Posterior vena cava (tissue), 2 donors: Measurements from ENCODE around the gene NDUFB6. TPM values are rescaled to one million over a fixed set of nuclear protein-coding genes. Genes with fewer than 3 reads are reported as not detected.
A peak's percentile ranks its signal among the peaks of the same experiment; 100 is the strongest.
"Not testable (repeated sequence)": the region's sequence is repeated elsewhere in the genome, so short reads cannot be mapped to it uniquely, and the experiment has no call there.

Experiments
- DNase-seq: peaks from one replicate; pipeline ENCODE4 v3.0.0-alpha.2; 2020; ENCODE audit warnings: low spot score
- intact Hi-C, 2 donors: fragments of 100-400 bp; cut with DNase I; formaldehyde crosslinking; loops; one replicate each; pipeline versions ENCODE4 v1.14.1 to v1.14.2; 2022 to 2023
- long read RNA-seq, 2 donors: library from polyadenylated mRNA; unstranded; transcript quantifications; one replicate each; pipeline ENCODE4 v2.0.0, GENCODE V29; 2020 to 2021
- total RNA-seq, 2 donors: library from RNA; stranded (reverse); fragmentation: NEBNext Ultra II Directional; extraction: Animal tissue kit (Norgen Biotek cat#: 25700); gene quantifications; one replicate each; pipeline ENCODE4 v1.2.1, GENCODE V29; 2021
- donor health status: DM: yes; HTN: yes; CAD: no.
- donor health status: DM: yes; HTN: yes; CAD: no.

The NDUFB6 gene
- 10 to 100 TPM; 43.4 to 51.8 TPM for total RNA-seq
- long read RNA-seq, donor 1, transcript NDUFB6-203 (4 exons, 1,366 nt): major isoform, 16 of 21 reads
- long read RNA-seq, donor 1, partial matches to known transcripts: 0 of 21 reads
- long read RNA-seq, donor 1, other reads (novel, unspliced or antisense): 3 of 21 reads
- long read RNA-seq, donor 2, transcript NDUFB6-203 (4 exons, 1,366 nt): major isoform, 47 of 51 reads
- long read RNA-seq, donor 2, partial matches to known transcripts: 2 of 51 reads
- long read RNA-seq, donor 2, other reads (novel, unspliced or antisense): 0 of 51 reads

GRCh38 chr9:32572900-32573523 is at the start of gene NDUFB6:
Gene NDUFB6, minus strand, starts transcription at chr9:32573159. Its CDS starts 99 bp downstream, at chr9:32573060.
- DNase-seq: peak; percentile 99
- intact Hi-C loops: no loop called here

- DNase-seq: no peak
- intact Hi-C loops: no loop called here
Measured at GRCh38 chr9:32618261-32618660, 45.3 kb upstream of the NDUFB6 start.

- intact Hi-C loops: no loop called here
Measured at GRCh38 chr9:32606811-32607210, 33.9 kb upstream of the NDUFB6 start.

GRCh38 chr9:32603914-32604852 is 31.2 kb upstream of the NDUFB6 start:
- DNase-seq: no peak
- intact Hi-C loops: no loop called here

More at GRCh38 chr9:32606811-32607210, 33.9 kb upstream of the NDUFB6 start:
- DNase-seq: no peak

- not testable (repeated sequence) for DNase-seq
- intact Hi-C loops: loop anchor here in 1 of 2 donors (10.0 kb wide), 1 partner anchor 366 kb away; no protein-coding TSS in a partner anchor
Measured at GRCh38 chr9:32599021-32599420, 26.1 kb upstream of the NDUFB6 start.

- intact Hi-C loops: loop anchor here in 1 of 2 donors (10.0 kb wide), 1 partner anchor 368 kb away; no protein-coding TSS in a partner anchor
- no peak for DNase-seq
Measured at GRCh38 chr9:32596936-32597335, 24.0 kb upstream of the NDUFB6 start.

GRCh38 chr9:32596096-32596865 is 23.3 kb upstream of the NDUFB6 start:
- no peak for DNase-seq
- intact Hi-C loops: loop anchor here in 1 of 2 donors (10.0 kb wide), 1 partner anchor 369 kb away; no protein-coding TSS in a partner anchor

GRCh38 chr9:32590898-32591297 is 17.9 kb upstream of the NDUFB6 start:
- intact Hi-C loops: loop anchor here in 1 of 2 donors (10.0 kb wide), 1 partner anchor 374 kb away; no protein-coding TSS in a partner anchor
- no peak for DNase-seq

GRCh38 chr9:32590476-32590875 is 17.5 kb upstream of the NDUFB6 start:
- DNase-seq: no peak
- intact Hi-C loops: loop anchor here in 1 of 2 donors (10.0 kb wide), 1 partner anchor 374 kb away; no protein-coding TSS in a partner anchor

- intact Hi-C loops: no loop called here
- DNase-seq: no peak
Measured at GRCh38 chr9:32589083-32589723, 16.2 kb upstream of the NDUFB6 start.

- DNase-seq: no peak
- intact Hi-C loops: no loop called here
Measured at GRCh38 chr9:32587901-32588300, 14.9 kb upstream of the NDUFB6 start.

GRCh38 chr9:32584784-32585183 is 11.8 kb upstream of the NDUFB6 start:
- intact Hi-C loops: no loop called here
- DNase-seq: no peak

GRCh38 chr9:32581512-32582143 is 8.7 kb upstream of the NDUFB6 start:
- DNase-seq: no peak
- intact Hi-C loops: no loop called here

GRCh38 chr9:32580631-32581300 is 7.8 kb upstream of the NDUFB6 start:
- intact Hi-C loops: no loop called here
- no peak for DNase-seq

GRCh38 chr9:32579706-32580331 is 6.9 kb upstream of the NDUFB6 start:
- DNase-seq: peak; percentile 88
- intact Hi-C loops: loop anchor here (2.0 kb wide), 1 partner anchor 201 kb away; no protein-coding TSS in a partner anchor

GRCh38 chr9:32578976-32579375 is 6.0 kb upstream of the NDUFB6 start:
- no peak for DNase-seq
- intact Hi-C loops: loop anchor here (2.0 kb wide), 1 partner anchor 200 kb away; no protein-coding TSS in a partner anchor

- intact Hi-C loops: no loop called here
- DNase-seq: no peak
Measured at GRCh38 chr9:32577316-32577715, 4.4 kb upstream of the NDUFB6 start.
